HG03442 (cell line): ENCODE measurements around the gene CLMN.
"Not testable (repeated sequence)": the region's sequence is repeated elsewhere in the genome, so short reads cannot be mapped to it uniquely, and the experiment has no call there.

Experiments used
- ATAC-seq: cut with Tn5 transposase; IDR thresholded peaks from one replicate; pipeline ENCODE4 v1.9.1; 2021; ENCODE audit warnings: mild to moderate bottlenecking, moderate library complexity; ENCODE audit not compliant: unreplicated experiment

Gene CLMN

GRCh38 chr14:95144849-95145248 is 174.9 kb downstream of the CLMN start:
- no peak for ATAC-seq

DNA sequence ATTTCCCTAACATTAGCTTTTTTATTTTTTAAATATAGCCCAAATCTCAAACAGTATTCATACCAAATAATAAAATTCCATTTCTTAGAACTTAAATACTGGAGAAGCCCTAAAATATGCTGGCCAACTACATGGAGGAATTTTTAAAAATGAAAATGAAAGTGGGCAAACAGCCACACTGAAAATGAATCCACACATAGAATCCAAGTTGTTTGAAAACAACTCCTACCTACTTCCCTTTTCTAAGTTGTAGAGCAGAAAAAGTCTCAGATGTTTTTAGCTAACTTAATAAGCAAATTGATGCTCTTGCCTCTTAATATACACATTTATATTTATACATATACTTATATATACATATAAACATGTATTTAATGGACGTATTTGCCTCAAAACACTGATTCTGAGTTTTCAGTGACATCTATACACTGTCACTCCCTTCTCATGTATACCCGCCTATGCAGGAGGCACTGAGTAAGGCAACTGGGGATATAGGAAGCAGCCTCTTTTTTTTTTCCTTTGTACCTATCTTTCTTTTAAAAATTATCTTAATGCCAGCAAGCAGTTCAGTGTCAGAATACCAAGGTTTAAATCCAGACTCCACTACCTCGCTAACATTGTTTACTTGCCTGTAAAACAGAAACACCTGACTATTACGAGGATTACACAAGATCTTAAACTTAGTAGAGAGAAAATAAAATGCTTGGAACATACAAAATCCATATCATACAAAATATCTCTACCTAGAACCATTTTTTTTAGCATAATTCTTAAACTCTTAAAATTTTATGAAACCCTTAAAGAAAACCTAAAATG is 175.7 kb downstream of the CLMN start:
- ATAC-seq = no peak

- ATAC-seq = no peak
These were observed 177.5 kb downstream of the CLMN start for GRCh38 chr14:95142208-95142607.

DNA sequence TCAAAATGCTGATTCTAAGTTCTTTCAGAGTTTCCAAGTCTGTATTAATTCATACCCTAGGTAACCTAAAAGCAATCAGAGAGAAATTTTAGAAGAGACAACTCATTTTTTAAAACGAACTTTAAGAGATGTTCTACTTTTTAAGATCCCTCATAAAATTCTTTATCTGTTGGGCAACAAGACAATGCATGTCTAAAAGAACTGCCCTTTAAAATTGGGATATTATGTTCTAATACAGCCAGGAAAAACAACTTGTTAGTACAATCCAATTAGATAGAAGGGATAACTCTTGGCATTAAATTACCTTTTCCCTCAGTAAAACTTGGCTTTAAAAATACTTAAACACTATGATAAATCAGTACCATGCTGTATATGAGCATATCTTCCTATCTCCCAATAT is 178.0 kb downstream of the CLMN start:
- no peak for ATAC-seq

DNA sequence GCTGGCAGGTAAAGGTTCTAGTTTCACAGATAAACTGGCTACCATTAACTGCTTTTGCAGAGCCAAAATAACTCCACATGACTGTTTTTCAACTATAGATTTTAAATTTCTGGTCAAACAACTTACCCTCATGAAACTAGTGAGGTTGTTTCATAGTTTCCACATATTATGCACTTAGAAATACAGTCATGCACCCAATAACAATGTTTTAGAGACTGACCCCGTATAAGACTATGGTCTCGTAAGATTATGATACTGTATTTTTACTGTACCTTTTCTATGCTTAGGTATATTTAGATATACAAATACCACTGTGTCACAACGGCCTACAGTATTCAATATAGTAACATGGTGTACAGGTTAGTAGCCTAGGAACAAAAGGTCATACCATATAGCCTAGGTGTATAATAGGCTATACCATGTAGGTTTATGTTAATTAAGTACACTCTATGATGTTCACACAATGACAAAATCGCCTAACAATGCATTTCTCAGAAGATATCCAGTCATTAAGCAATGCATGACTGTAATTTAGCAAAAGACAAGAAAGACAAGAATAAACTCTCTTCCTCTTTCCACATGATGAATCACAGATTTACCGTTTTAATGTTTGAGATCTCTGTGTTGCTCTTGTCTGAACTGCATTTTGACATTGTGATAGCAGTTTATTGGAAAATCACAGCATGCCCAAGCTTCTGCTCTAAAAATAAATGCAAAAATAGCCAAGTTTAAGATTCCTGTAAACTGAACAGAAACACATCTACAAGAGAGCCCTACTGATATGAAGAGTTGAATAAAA is 179.4 kb downstream of the CLMN start:
- no peak for ATAC-seq

DNA sequence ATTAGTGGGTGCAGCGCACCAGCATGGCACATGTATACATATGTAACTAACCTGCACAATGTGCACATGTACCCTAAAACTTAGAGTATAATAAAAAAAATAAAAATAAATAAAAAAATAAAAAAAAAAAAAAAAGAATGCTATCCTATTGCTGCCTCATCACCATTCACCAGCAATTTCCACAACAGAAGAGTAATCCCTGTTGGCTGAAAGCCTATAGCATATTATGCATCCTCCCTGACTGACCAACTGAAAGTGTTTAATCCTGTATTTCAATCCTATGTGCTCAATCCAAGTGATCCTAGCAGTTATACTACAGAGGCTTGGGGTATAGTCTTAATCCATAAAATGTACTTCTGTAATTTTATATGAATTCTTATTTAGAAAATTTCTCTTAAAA is 180.8 kb downstream of the CLMN start:
- ATAC-seq = no peak

- ATAC-seq = not testable (repeated sequence)
These were observed 181.3 kb downstream of the CLMN start for GRCh38 chr14:95138455-95138854.

DNA sequence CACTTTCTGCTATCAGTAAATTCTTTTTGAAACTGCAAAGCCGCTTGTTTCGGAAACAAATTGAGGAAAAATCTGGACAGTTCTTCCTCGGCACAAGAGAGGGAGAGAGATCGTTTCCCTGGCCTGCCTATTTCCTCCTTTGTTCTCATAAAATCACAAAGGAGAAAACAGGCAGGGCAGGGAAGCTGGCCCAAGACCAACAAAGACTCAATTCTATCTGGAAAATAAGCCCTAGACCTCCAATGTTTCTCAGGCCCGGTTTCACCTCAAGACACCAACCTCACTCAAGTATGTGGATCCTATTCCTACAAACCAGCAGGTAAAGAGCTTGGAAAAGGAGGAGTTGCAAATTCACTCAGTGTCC is 181.9 kb downstream of the CLMN start:
- no peak for ATAC-seq

GRCh38 chr14:95137164-95137803 is 182.4 kb downstream of the CLMN start:
- no peak for ATAC-seq

- no peak for ATAC-seq
These were observed 183.1 kb downstream of the CLMN start for GRCh38 chr14:95136631-95137030.

DNA sequence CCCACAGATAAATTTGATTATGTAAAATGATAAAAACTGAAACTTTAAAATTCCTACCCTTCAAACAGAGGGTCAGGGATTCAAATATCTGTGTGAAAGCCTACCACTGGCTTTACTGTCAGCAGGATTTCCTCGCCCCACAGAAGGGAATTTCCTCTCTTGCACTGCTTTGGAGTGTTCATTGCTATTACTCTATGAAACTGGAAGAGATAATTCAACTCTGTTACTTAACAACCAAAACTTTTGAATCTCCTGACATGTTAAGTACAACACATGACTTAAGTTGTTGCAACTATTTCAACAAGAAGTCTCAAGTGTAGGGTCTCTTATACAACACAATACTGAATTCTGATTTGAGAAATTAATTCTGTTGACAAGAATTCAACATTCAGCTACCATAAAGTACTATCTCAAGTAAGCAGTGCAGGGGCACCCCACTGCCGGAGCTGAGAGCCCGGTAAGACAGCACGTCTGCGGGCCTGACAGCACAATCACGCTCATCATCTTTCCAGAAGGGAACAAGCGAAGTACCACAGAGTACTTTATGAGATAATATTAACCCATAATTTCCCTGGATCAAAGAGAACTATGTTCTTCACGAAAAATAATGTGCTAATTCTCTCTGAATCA is 185.3 kb downstream of the CLMN start:
- ATAC-seq = no peak

DNA sequence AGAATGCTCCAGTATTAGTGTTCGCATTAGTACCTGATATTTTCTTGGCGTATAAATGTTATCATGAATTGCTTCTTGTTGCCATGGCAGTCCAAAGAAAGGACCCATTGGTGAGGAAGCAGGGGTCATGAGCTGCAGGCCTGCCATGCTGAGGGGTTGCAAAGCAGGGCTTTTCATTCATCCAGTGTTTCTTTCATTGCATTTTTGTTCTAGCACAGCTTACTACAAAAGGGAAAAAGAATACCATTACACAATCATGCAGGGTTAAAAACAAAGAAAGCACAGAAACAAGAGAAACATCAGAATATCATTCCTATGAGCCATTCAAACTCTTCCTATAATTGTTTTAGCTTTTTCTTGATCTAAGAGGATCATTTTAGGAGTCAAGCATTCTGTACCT is 186.4 kb downstream of the CLMN start:
- ATAC-seq = no peak

- no peak for ATAC-seq
These were observed 186.9 kb downstream of the CLMN start for GRCh38 chr14:95132760-95133159.
